ENCODE results near the gene HNRNPM. TPM values are rescaled to one million over a fixed set of nuclear protein-coding genes. Genes with fewer than 3 reads are reported as not detected.

HNRNPM gene
- total RNA-seq, 1 experiment from 2014 or later, result 298 TPM

DNA sequence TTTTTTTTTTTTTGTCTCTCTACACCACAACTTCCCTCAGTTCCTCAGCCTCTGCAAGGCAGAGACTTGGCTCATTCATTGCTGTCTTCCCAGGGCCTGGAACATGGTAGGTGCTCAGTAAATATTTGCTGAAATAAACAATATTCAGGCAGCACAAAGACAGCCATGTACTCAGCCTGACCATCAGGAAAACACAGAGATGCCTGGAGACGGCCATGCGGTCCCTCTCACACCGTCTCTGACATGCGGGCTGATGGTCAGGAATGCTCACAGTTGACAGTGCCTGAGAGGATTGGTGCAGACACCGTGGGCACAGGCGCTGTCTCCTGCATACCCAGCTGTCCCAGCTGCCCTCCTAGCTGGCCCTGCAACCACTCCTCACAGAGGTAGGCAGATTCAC is 56.7 kb downstream of the HNRNPM start:
- H3K9ac ChIP-seq (ENCODE audit: low read length), result no peak overlapping the region
- no peak overlapping the region for H3K27ac ChIP-seq (ENCODE audit: low read depth, low read length)
- H4K20me1 ChIP-seq (ENCODE audit: insufficient read depth), result no peaks in the 10 kb centered on the region
- H3K4me3 ChIP-seq (replicated peaks in 1 of 2; ENCODE audit: low read depth in 1 of 2, low read length in 2 of 2), result no peak overlapping the region
- CTCF ChIA-PET, result no interaction called here
- H3K79me2 ChIP-seq (ENCODE audit: insufficient read depth, low read length), result no peaks in the 10 kb centered on the region
- RAD21 ChIA-PET (ENCODE audit: low non-redundant PET in 1 of 2, low total read pairs in 2 of 2, uncharacterized antibody in 2 of 2, unreplicated experiment in 2 of 2), result no interaction called here
- no peak for DNase-seq (ENCODE audit: low read depth, low spot score)
- no peak overlapping the region for H3K4me2 ChIP-seq (ENCODE audit: low read length)
- no peaks in the 10 kb centered on the region for H3K9me2 ChIP-seq (ENCODE audit: insufficient read depth)
- H3K27me3 ChIP-seq (ENCODE audit: insufficient read depth, low read length), result no peaks in the 10 kb centered on the region
- peaks cover 16 to 17% of the 10 kb centered on the region in 2 experiments for H3K4me1 ChIP-seq (ENCODE audit: control insufficient read depth in 1 of 2, insufficient read depth in 2 of 2, low read length in 2 of 2)
- H2AFZ ChIP-seq (ENCODE audit: low read depth, low read length, poor library complexity, severe bottlenecking), result no peak overlapping the region
- ATAC-seq, result no peak
- no TSS peak for BruUV-seq (replicated peaks)
- no peaks in the 10 kb centered on the region for H3K9me3 ChIP-seq (ENCODE audit: control insufficient read depth in 1 of 2, insufficient read depth in 1 of 2, low read depth in 1 of 2, low read length in 2 of 2)
- POLR2A ChIA-PET, result no interaction called here
- intact Hi-C loops (cut with micrococcal nuclease), result no loop called here
- TF ChIP-seq, protein P1, sequence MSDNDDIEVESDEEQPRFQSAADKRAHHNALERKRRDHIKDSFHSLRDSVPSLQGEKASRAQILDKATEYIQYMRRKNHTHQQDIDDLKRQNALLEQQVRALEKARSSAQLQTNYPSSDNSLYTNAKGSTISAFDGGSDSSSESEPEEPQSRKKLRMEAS (IDR thresholded peaks at IDR 0.05), result no peak
- no peaks in the 10 kb centered on the region for H3K36me3 ChIP-seq (ENCODE audit: control insufficient read depth in 1 of 2, insufficient read depth in 2 of 2, low read length in 2 of 2)

- TF ChIP-seq, protein P2, sequence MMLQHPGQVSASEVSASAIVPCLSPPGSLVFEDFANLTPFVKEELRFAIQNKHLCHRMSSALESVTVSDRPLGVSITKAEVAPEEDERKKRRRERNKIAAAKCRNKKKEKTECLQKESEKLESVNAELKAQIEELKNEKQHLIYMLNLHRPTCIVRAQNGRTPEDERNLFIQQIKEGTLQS (IDR thresholded peaks at IDR 0.05), result no peak
- TF ChIP-seq FOSL1 (IDR thresholded peaks at IDR 0.05; ENCODE audit: low read depth), result no peak
- TF ChIP-seq EGR1 (IDR thresholded peaks at IDR 0.05; ENCODE audit: low read depth), result no peak
- TF ChIP-seq YY1 (IDR thresholded peaks at IDR 0.05; ENCODE audit: extremely low read depth, insufficient replicate concordance, low read depth, low read length), result no peak
- TF ChIP-seq TCF7L2 (IDR thresholded peaks at IDR 0.05; ENCODE audit: borderline replicate concordance, extremely low read depth, insufficient read depth, insufficient read length), result no peak
- TF ChIP-seq EZH2phosphoT487 (IDR thresholded peaks at IDR 0.05; ENCODE audit: borderline replicate concordance), result no peak
- no peak for TF ChIP-seq RAD21 (IDR thresholded peaks at IDR 0.05; ENCODE audit: low read depth)
- TF ChIP-seq ELF1 (IDR thresholded peaks at IDR 0.05; ENCODE audit: borderline replicate concordance, low read depth), result no peak
- TF ChIP-seq SIN3A (IDR thresholded peaks at IDR 0.05; ENCODE audit: low read depth), result no peak
- no peak for TF ChIP-seq CBX3 (IDR thresholded peaks at IDR 0.05; ENCODE audit: low read depth)
- no peak for TF ChIP-seq SP1 (IDR thresholded peaks at IDR 0.05; ENCODE audit: low read depth)
- TF ChIP-seq, protein P1 (IDR thresholded peaks at IDR 0.05), result no peak
- TF ChIP-seq POLR2A (IDR thresholded peaks at IDR 0.05; ENCODE audit: borderline replicate concordance, extremely low read depth, insufficient read depth, insufficient read length), result no peak
- TF ChIP-seq, protein P3, sequence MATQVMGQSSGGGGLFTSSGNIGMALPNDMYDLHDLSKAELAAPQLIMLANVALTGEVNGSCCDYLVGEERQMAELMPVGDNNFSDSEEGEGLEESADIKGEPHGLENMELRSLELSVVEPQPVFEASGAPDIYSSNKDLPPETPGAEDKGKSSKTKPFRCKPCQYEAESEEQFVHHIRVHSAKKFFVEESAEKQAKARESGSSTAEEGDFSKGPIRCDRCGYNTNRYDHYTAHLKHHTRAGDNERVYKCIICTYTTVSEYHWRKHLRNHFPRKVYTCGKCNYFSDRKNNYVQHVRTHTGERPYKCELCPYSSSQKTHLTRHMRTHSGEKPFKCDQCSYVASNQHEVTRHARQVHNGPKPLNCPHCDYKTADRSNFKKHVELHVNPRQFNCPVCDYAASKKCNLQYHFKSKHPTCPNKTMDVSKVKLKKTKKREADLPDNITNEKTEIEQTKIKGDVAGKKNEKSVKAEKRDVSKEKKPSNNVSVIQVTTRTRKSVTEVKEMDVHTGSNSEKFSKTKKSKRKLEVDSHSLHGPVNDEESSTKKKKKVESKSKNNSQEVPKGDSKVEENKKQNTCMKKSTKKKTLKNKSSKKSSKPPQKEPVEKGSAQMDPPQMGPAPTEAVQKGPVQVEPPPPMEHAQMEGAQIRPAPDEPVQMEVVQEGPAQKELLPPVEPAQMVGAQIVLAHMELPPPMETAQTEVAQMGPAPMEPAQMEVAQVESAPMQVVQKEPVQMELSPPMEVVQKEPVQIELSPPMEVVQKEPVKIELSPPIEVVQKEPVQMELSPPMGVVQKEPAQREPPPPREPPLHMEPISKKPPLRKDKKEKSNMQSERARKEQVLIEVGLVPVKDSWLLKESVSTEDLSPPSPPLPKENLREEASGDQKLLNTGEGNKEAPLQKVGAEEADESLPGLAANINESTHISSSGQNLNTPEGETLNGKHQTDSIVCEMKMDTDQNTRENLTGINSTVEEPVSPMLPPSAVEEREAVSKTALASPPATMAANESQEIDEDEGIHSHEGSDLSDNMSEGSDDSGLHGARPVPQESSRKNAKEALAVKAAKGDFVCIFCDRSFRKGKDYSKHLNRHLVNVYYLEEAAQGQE (IDR thresholded peaks at IDR 0.05; ENCODE audit: low read depth), result no peak
- TF ChIP-seq ZFX (IDR thresholded peaks at IDR 0.05), result no peak
- RAD21 ChIA-PET (ENCODE audit: low non-redundant PET in 1 of 2, low total read pairs in 2 of 2, uncharacterized antibody in 2 of 2, unreplicated experiment in 2 of 2), result no interaction called here
- H3K9me3 ChIP-seq (ENCODE audit: control insufficient read depth in 1 of 2, insufficient read depth in 1 of 2, low read depth in 1 of 2, low read length in 2 of 2), result no peaks in the 10 kb centered on the region
- CTCF ChIA-PET, result no interaction called here
- DNase-seq (ENCODE audit: low read depth, low spot score) (no peak), ATAC-seq (no peak)
- H3K36me3 ChIP-seq (ENCODE audit: control insufficient read depth in 1 of 2, insufficient read depth in 2 of 2, low read length in 2 of 2), result no peaks in the 10 kb centered on the region
- H4K20me1 ChIP-seq (ENCODE audit: insufficient read depth), result no peaks in the 10 kb centered on the region
- POLR2A ChIA-PET, result no interaction called here
- intact Hi-C loops (cut with micrococcal nuclease), result no loop called here
- no peak overlapping the region for H3K9ac ChIP-seq (ENCODE audit: low read length)
- no TSS peak for BruUV-seq (replicated peaks)
- peaks cover 18 to 21% of the 10 kb centered on the region in 2 experiments for H3K4me1 ChIP-seq (ENCODE audit: control insufficient read depth in 1 of 2, insufficient read depth in 2 of 2, low read length in 2 of 2)
- H3K9me2 ChIP-seq (ENCODE audit: insufficient read depth), result no peaks in the 10 kb centered on the region
- H3K27ac ChIP-seq (ENCODE audit: low read depth, low read length), result no peak overlapping the region
- H3K79me2 ChIP-seq (ENCODE audit: insufficient read depth, low read length), result no peaks in the 10 kb centered on the region
- H2AFZ ChIP-seq (ENCODE audit: low read depth, low read length, poor library complexity, severe bottlenecking), result no peak overlapping the region
- H3K4me3 ChIP-seq (replicated peaks in 1 of 2; ENCODE audit: low read depth in 1 of 2, low read length in 2 of 2), result no peak overlapping the region
- no peaks in the 10 kb centered on the region for H3K27me3 ChIP-seq (ENCODE audit: insufficient read depth, low read length)
- no peak overlapping the region for H3K4me2 ChIP-seq (ENCODE audit: low read length)
Measured at GRCh38 chr19:8501981-8502380, 57.2 kb downstream of the HNRNPM start.

All from HCT116 (cell line).